Transverse colon (tissue), 4 donors: ENCODE measurements around the gene TRIM14. TPM values are rescaled to one million over a fixed set of nuclear protein-coding genes. Genes with fewer than 3 reads are reported as not detected.

Experiments
- DNase-seq: peaks from one replicate; pipeline ENCODE4 v3.0.0-alpha.2; 2019
- H3K27ac ChIP-seq, 4 donors: fragments of 200-600 bp; sonication (generic); 2 replicates each; pipeline ENCODE4 v1.5.1; 2016 to 2018; ENCODE audit warnings: inconsistent platforms in 4 of 4
- H3K27me3 ChIP-seq: fragments of 200-600 bp; sonication (generic); 2 replicates; pipeline ENCODE4 v1.5.1; 2017; ENCODE audit warnings: inconsistent platforms
- H3K36me3 ChIP-seq, 4 donors: fragments of 200-600 bp; sonication (generic); 2 replicates each; pipeline ENCODE4 v1.5.1; 2017 to 2019; ENCODE audit warnings: inconsistent platforms in 4 of 4
- H3K4me1 ChIP-seq, 4 donors: fragments of 200-600 bp; sonication (generic); 2 replicates each; pipeline ENCODE4 v1.5.1; 2017 to 2020; ENCODE audit warnings: inconsistent platforms in 4 of 4
- H3K4me3 ChIP-seq, 4 donors: fragments of 200-600 bp; sonication (generic); 1 replicate in 1 of 4; 2 replicates in 3 of 4; pipeline versions ENCODE4 v1.5.1 to v1.6.1; 2017 to 2019; ENCODE audit warnings: inconsistent platforms in 4 of 4
- H3K9me3 ChIP-seq, 2 donors: fragments of 200-600 bp; sonication (generic); 2 replicates each; pipeline ENCODE4 v1.5.1; 2017 to 2019; ENCODE audit warnings: inconsistent platforms in 2 of 2
- EP300 ChIP-seq: sonication (generic); formaldehyde crosslinking; IDR thresholded peaks from one replicate; pipeline ENCODE4 v1.6.1; 2017; ENCODE audit warnings: antibody characterized with exemption, low read depth
- POLR2A ChIP-seq: fragments of 450-650 bp; IDR thresholded peaks from one replicate; pipeline ENCODE4 v1.6.1; 2016; ENCODE audit warnings: antibody characterized with exemption, mild to moderate bottlenecking, moderate library complexity
- POLR2AphosphoS5 ChIP-seq, 3 donors: sonication (generic); formaldehyde crosslinking; IDR thresholded peaks; one replicate each; pipeline ENCODE4 v1.6.1; 2016; ENCODE audit warnings: antibody characterized with exemption in 3 of 3
- WGBS, 2 donors: methylation state at CpG; one replicate each; pipeline ENCODE4 v1.1.5; 2018; ENCODE audit warnings: low coverage in 1 of 2; 5-methylcytosine and 5-hydroxymethylcytosine counted together
- in situ Hi-C, 4 donors: fragments of 200-750 bp; cut with MboI; loops; one replicate each; pipeline versions ENCODE4 v1.15.0 to v1.15.1; 2017; ENCODE audit warnings: low sequenced_read_pairs in 3 of 4, low pct_ligation_motif_present in 1 of 4, low pct_unique_long_range_greater_than_20kb in 1 of 4
- intact Hi-C: fragments of 100-400 bp; cut with DNase I; formaldehyde crosslinking; loops from one replicate; pipeline ENCODE4 v1.15.1; 2023; ENCODE audit warnings: low total_unique reads
- total RNA-seq, 4 donors: library from RNA; depleted of rRNA; stranded (reverse); fragments of >200 nt; gene quantifications; one replicate each; pipeline ENCODE4 v1.1.0, GENCODE V29; 2016
- TF ChIP-seq, protein P1 (sequence below), 5 experiments: fragments of 200-600 bp in 3 of 5; fragments of 450-650 bp in 2 of 5; sonication (generic) in 3 of 5; IDR thresholded peaks; 1 replicate in 2 of 5; 2 replicates in 3 of 5; pipeline ENCODE4 v1.5.1; 2016 to 2017; ENCODE audit warnings: antibody characterized with exemption in 5 of 5, inconsistent platforms in 3 of 5, mild to moderate bottlenecking in 2 of 5, moderate library complexity in 1 of 5

The TRIM14 gene, protein sequence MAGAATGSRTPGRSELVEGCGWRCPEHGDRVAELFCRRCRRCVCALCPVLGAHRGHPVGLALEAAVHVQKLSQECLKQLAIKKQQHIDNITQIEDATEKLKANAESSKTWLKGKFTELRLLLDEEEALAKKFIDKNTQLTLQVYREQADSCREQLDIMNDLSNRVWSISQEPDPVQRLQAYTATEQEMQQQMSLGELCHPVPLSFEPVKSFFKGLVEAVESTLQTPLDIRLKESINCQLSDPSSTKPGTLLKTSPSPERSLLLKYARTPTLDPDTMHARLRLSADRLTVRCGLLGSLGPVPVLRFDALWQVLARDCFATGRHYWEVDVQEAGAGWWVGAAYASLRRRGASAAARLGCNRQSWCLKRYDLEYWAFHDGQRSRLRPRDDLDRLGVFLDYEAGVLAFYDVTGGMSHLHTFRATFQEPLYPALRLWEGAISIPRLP
- 10 to 100 TPM; 28.7 to 58.7 (median 53.8) TPM for total RNA-seq

DNA sequence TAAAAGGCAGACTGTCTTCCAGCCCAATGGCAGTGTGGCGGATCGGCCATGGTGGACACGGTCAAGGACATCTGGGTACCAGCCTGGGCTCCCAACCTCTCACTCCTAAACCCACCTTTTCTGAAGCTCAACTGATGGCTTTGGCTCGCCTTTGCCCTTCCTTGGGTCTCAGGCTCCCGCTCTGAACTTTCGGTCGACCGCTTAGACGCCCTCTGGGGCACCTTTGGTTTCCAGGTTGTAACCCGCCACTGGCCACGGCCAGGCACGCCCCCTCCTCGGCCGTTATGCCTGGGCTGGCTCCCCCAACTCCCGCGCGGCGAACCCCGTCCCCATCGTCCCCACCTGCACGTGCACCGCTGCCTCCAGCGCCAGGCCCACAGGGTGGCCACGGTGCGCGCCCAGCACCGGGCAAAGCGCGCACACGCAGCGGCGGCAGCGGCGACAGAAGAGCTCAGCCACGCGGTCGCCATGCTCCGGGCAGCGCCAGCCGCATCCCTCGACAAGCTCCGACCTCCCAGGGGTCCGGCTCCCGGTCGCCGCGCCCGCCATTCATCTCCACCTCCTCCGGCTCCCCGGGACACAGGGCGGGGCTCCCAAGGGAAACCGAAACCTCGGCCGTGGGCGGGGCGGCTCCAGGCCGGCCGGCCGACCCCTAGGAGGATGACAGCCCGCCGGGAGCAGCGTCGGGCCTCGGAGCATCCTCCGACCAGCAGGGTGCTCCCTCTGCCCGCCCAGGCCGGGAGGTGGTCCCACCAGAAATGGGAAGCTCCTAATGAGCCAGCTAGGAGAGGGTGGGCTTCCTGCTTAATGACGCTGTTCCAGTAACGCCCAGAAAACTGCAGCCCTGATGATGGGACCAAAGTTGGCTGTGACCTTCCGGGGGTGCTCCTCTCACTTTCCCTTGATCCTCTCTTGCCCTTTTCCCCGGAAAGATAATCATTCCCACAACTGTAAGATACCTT lies at the start of gene TRIM14:
TRIM14 (minus strand) TSS at position 583 of the 962 bp plus-strand sequence; CDS start at position 549, 34 bp downstream.
- peak within 1 kb of the TSS; percentile 92 to 94 (median 92) for H3K27ac ChIP-seq
- WGBS, 2 donors: 0 to 3% methylated on average over 2 to 46 of the region's 71 CpGs
- peak within 1 kb of the TSS; percentile 59 to 79 (median 68) for H3K4me3 ChIP-seq
- in situ Hi-C loops: no loop called here
- intact Hi-C loops: no loop called here
- TF ChIP-seq POLR2A (peak; percentile 48), POLR2AphosphoS5 (IDR thresholded peaks at IDR 0.05) (peak; percentile 39 to 67 (median 52)), EP300 (no peak)
- TF ChIP-seq, protein P1, sequence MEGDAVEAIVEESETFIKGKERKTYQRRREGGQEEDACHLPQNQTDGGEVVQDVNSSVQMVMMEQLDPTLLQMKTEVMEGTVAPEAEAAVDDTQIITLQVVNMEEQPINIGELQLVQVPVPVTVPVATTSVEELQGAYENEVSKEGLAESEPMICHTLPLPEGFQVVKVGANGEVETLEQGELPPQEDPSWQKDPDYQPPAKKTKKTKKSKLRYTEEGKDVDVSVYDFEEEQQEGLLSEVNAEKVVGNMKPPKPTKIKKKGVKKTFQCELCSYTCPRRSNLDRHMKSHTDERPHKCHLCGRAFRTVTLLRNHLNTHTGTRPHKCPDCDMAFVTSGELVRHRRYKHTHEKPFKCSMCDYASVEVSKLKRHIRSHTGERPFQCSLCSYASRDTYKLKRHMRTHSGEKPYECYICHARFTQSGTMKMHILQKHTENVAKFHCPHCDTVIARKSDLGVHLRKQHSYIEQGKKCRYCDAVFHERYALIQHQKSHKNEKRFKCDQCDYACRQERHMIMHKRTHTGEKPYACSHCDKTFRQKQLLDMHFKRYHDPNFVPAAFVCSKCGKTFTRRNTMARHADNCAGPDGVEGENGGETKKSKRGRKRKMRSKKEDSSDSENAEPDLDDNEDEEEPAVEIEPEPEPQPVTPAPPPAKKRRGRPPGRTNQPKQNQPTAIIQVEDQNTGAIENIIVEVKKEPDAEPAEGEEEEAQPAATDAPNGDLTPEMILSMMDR (IDR thresholded peaks at IDR 0.05): peak in 2 of 5 experiments; percentile 3 to 8
- no peaks in the 10 kb centered on the region for H3K27me3 ChIP-seq
- H3K4me1 ChIP-seq: peaks cover 8 to 48% (median 32%) of the 10 kb centered on the region in 4 donors
- H3K36me3 ChIP-seq: no peaks in the 10 kb centered on the region
- peak; percentile 85 for DNase-seq
- no peaks in the 10 kb centered on the region for H3K9me3 ChIP-seq

DNA sequence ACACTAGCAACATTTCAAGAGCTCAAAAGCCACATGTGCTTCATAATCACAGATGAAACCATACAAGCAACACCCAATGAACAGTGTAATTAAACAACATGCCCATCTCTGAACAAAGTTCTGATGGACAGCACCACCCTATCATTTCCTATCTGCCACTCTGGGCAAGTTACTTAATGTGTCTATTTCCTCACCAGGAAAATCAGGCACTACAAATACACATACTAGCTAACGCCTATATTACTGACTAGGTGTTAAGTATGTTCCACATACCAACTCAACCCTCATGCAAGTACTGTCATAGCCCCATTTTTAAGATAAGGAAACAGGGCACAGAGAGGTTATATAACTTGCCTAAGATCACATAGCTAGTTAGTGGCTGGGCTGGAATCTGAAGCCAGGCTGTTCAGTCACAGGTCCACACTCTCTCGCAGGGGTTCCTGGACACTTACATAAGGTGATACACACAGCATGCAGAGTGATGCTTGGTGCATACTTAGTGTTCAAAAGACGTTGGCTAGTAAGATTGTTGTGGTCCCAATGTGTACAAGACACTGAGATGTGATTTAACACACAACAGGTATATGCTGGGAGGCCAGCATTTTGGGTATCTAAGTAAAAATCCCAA lies 49.2 kb upstream of the TRIM14 start:
- H3K4me1 ChIP-seq: peaks cover 3 to 23% (median 6%) of the 10 kb centered on the region in 4 donors
- H3K27ac ChIP-seq: peak overlapping the region in 2 of 4 donors; percentile 1 to 48
- H3K27me3 ChIP-seq: no peaks in the 10 kb centered on the region
- 64 to 76% methylated on average over 3 of the region's 3 CpGs for WGBS, 2 donors
- TF ChIP-seq EP300 (no peak), POLR2AphosphoS5 (IDR thresholded peaks at IDR 0.05) (no peak)
- TF ChIP-seq, protein P1 (IDR thresholded peaks at IDR 0.05): no peak
- intact Hi-C loops: no loop called here
- H3K36me3 ChIP-seq: no peaks in the 10 kb centered on the region
- in situ Hi-C loops: no loop called here
- no peak for DNase-seq
- H3K9me3 ChIP-seq: no peaks in the 10 kb centered on the region
- H3K4me3 ChIP-seq: no peak overlapping the region

DNA sequence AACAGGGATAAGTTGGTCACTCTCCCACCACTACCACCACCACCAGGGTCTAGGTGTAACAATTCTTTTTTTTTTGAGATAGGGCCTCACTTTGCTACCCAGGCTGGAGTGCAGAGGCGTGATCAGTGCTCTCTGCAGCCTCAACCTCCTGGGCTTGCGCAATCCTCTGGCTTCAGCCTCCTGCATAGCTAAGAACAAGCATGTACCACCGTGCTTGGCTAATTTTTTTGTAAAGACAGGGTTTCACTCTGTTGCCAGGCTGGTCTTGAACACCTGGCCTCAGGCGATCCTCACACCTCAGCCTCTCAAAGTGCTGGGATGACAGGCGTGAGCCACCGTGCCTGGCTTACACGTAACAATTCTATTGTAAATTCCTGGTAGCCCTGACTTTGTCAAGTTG lies 45.9 kb upstream of the TRIM14 start:
- Histone ChIP-seq H3K4me1 (peaks cover 3 to 24% (median 6%) of the 10 kb centered on the region in 4 donors), H3K9me3 (no peaks in the 10 kb centered on the region), H3K27ac (no peak overlapping the region), H3K27me3 (no peaks in the 10 kb centered on the region), H3K4me3 (no peak overlapping the region), H3K36me3 (no peaks in the 10 kb centered on the region)
- TF ChIP-seq POLR2AphosphoS5 (IDR thresholded peaks at IDR 0.05) (no peak), POLR2A (no peak), EP300 (no peak)
- TF ChIP-seq, protein P1 (IDR thresholded peaks at IDR 0.05): no peak
- intact Hi-C loops: no loop called here
- in situ Hi-C loops: no loop called here
- DNase-seq: no peak
- WGBS, 2 donors: 96 to 100% methylated on average over 1 to 7 of the region's 7 CpGs
